HEK293 (cell line): ENCODE measurements around the gene CCDC40.
A peak's percentile ranks its signal among the peaks of the same experiment; 100 is the strongest.

Source experiments
- BCL11B ChIP-seq: fragments of 450-650 bp; formaldehyde crosslinking; IDR thresholded peaks from 2 replicates; pipeline ENCODE4 v1.5.1; 2016; ENCODE audit warnings: low read depth, missing biosample characterization, missing genetic modification characterization
- GLIS2 ChIP-seq: fragments of 450-650 bp; formaldehyde crosslinking; IDR thresholded peaks from 2 replicates; pipeline ENCODE4 v1.5.1; 2016; ENCODE audit warnings: missing biosample characterization, missing genetic modification characterization
- HOXD13 ChIP-seq: sonication (generic); formaldehyde crosslinking; IDR thresholded peaks from 2 replicates; pipeline ENCODE4 v1.8.0; 2022; ENCODE audit warnings: missing genetic modification reagents, borderline replicate concordance
- IKZF3 ChIP-seq: fragments of 450-650 bp; IDR thresholded peaks from 2 replicates; pipeline ENCODE4 v1.5.0; 2018; ENCODE audit warnings: missing biosample characterization, mild to moderate bottlenecking, missing genetic modification characterization, moderate library complexity
- KLF1 ChIP-seq: fragments of 450-650 bp; formaldehyde crosslinking; IDR thresholded peaks from 2 replicates; pipeline ENCODE4 v1.5.1; 2016; ENCODE audit warnings: missing biosample characterization, missing genetic modification characterization
- KLF9 ChIP-seq: fragments of 450-650 bp; formaldehyde crosslinking; IDR thresholded peaks from 2 replicates; pipeline ENCODE4 v1.5.1; 2016; ENCODE audit warnings: missing biosample characterization, missing genetic modification characterization, low read depth
- YY1 ChIP-seq: fragments of 450-650 bp; formaldehyde crosslinking; IDR thresholded peaks from 2 replicates; pipeline ENCODE4 v1.5.1; 2018; ENCODE audit warnings: missing biosample characterization, missing genetic modification characterization
- ZBTB6 ChIP-seq: fragments of 450-650 bp; formaldehyde crosslinking; IDR thresholded peaks from 2 replicates; pipeline ENCODE4 v1.5.1; 2017; ENCODE audit warnings: missing biosample characterization, missing genetic modification characterization
- ZNF10 ChIP-seq: fragments of 450-650 bp; formaldehyde crosslinking; IDR thresholded peaks from 2 replicates; pipeline ENCODE4 v1.5.1; 2017; ENCODE audit warnings: missing biosample characterization, missing genetic modification characterization
- ZNF16 ChIP-seq: fragments of 450-650 bp; formaldehyde crosslinking; IDR thresholded peaks from 2 replicates; pipeline ENCODE4 v1.5.1; 2016; ENCODE audit warnings: low read depth, missing biosample characterization, missing genetic modification characterization
- ZNF239 ChIP-seq: fragments of 450-650 bp; formaldehyde crosslinking; IDR thresholded peaks from 2 replicates; pipeline ENCODE4 v1.5.1; 2016; ENCODE audit warnings: missing biosample characterization, missing genetic modification characterization
- ZNF341 ChIP-seq: fragments of 450-650 bp; formaldehyde crosslinking; IDR thresholded peaks from 2 replicates; pipeline ENCODE4; 2016; ENCODE audit warnings: low read depth, missing biosample characterization, missing genetic modification characterization
- ZNF404 ChIP-seq: fragments of 450-650 bp; formaldehyde crosslinking; IDR thresholded peaks from 2 replicates; pipeline ENCODE4 v1.5.1; 2017; ENCODE audit warnings: missing biosample characterization, missing genetic modification characterization
- ZNF423 ChIP-seq: fragments of 450-650 bp; formaldehyde crosslinking; IDR thresholded peaks from 2 replicates; pipeline ENCODE4 v1.5.1; 2016; ENCODE audit warnings: missing biosample characterization, missing genetic modification characterization
- ZNF518A ChIP-seq: fragments of 450-650 bp; formaldehyde crosslinking; conservative IDR thresholded peaks from 2 replicates; pipeline ENCODE4 v1.5.1; 2016; ENCODE audit warnings: low read depth, missing biosample characterization, missing genetic modification characterization
- ZNF571 ChIP-seq: fragments of 450-650 bp; formaldehyde crosslinking; IDR thresholded peaks from 2 replicates; pipeline ENCODE4 v1.5.0; 2017; ENCODE audit warnings: missing biosample characterization, missing genetic modification characterization
- ZNF580 ChIP-seq: fragments of 450-650 bp; formaldehyde crosslinking; IDR thresholded peaks from 2 replicates; pipeline ENCODE4 v1.5.1; 2016; ENCODE audit warnings: missing biosample characterization, missing genetic modification characterization
- ZNF626 ChIP-seq: fragments of 450-650 bp; sonication (Bioruptor Pico); formaldehyde crosslinking; IDR thresholded peaks from 2 replicates; pipeline ENCODE4 v1.5.1; 2018; ENCODE audit warnings: missing biosample characterization, missing genetic modification characterization, inconsistent platforms
- ZNF654 ChIP-seq: fragments of 450-650 bp; formaldehyde crosslinking; IDR thresholded peaks from 2 replicates; pipeline ENCODE4 v1.5.1; 2016; ENCODE audit warnings: low read depth, missing biosample characterization, missing genetic modification characterization
- ZNF660 ChIP-seq: fragments of 450-650 bp; IDR thresholded peaks from 2 replicates; pipeline ENCODE4 v1.5.1; 2018; ENCODE audit warnings: missing biosample characterization, mild to moderate bottlenecking, missing genetic modification characterization
- ZNF747 ChIP-seq: fragments of 450-650 bp; formaldehyde crosslinking; IDR thresholded peaks from 2 replicates; pipeline ENCODE4 v1.5.1; 2016; ENCODE audit warnings: missing biosample characterization, missing genetic modification characterization

Gene CCDC40

GRCh38 chr17:79991140-79991923 lies 45.1 kb upstream of the CCDC40 start (continued):
- no peak for TF ChIP-seq ZNF341 (tag by site-specific recombination)
- no peak for TF ChIP-seq ZNF626
- 0 out of 2 replicates have a peak, but pooled peaks have one; percentile 9 for TF ChIP-seq GLIS2 (tag by site-specific recombination)
- TF ChIP-seq ZNF16 (tag by site-specific recombination), result no peak
- TF ChIP-seq YY1 (tag by site-specific recombination), result no peak
- TF ChIP-seq ZNF10, result no peak
- no peak for TF ChIP-seq BCL11B
- no peak for TF ChIP-seq ZNF239 (tag by site-specific recombination)
- no peak for TF ChIP-seq ZNF580
- TF ChIP-seq KLF1 (tag by site-specific recombination), result peak; percentile 51; the same call in 1 of the 2 replicates
- 0 out of 2 replicates have a peak, but pooled peaks have one; percentile 26 for TF ChIP-seq ZNF660 (tag by site-specific recombination)
- no peak for TF ChIP-seq HOXD13 (CRISPR knock-in tag)
- TF ChIP-seq ZNF518A (tag by site-specific recombination), result no peak
- peak; percentile 42 for TF ChIP-seq ZNF654
- no peak for TF ChIP-seq ZNF423 (tag by site-specific recombination)
- TF ChIP-seq ZNF747 (tag by site-specific recombination), result no peak
- no peak for TF ChIP-seq ZNF571 (tag by site-specific recombination)
- no peak for TF ChIP-seq IKZF3
- TF ChIP-seq ZBTB6 (tag by site-specific recombination), result no peak
- peak; percentile 30; the same call in 1 of the 2 replicates for TF ChIP-seq KLF9 (tag by site-specific recombination)
- no peak for TF ChIP-seq ZNF404 (tag by site-specific recombination)
